Frontal cortex (tissue), 1 donor: ENCODE data around the gene STXBP1. TPM values are rescaled to one million over a fixed set of nuclear protein-coding genes. Genes with fewer than 3 reads are reported as not detected.

Experiments
- total RNA-seq: library from RNA; depleted of rRNA; stranded (reverse); fragments of >200 nt; gene quantifications from one replicate; pipeline ENCODE4 v1.2.3, GENCODE V29; 2014

The STXBP1 gene
- total RNA-seq, 1 donor from 2014 or later = 63.2 TPM

Other genes starting within 250 kb of the STXBP1 start
- gene SLC2A8, start 215.1 kb upstream of the STXBP1 start, total RNA-seq = 9.0 TPM
- gene ZNF79, start 187.9 kb upstream of the STXBP1 start, total RNA-seq = 12.2 TPM
- gene RPL12, start 160.9 kb upstream of the STXBP1 start, total RNA-seq = 717 TPM
- 23.6 TPM for gene LRSAM1, start 160.8 kb upstream of the STXBP1 start, total RNA-seq
- not detected for gene CFAP157, start 94.7 kb downstream of the STXBP1 start, total RNA-seq
- gene PTRH1, start 103.4 kb downstream of the STXBP1 start, total RNA-seq = 6.9 TPM
- gene TTC16, start 103.8 kb downstream of the STXBP1 start, total RNA-seq = not detected
- gene TOR2A, start 123.0 kb downstream of the STXBP1 start, total RNA-seq = 7.3 TPM
- gene SH2D3C, start 166.4 kb downstream of the STXBP1 start, total RNA-seq = 6.1 TPM
- gene CDK9, start 173.8 kb downstream of the STXBP1 start, total RNA-seq = 40.4 TPM
- gene FPGS, start 190.6 kb downstream of the STXBP1 start, total RNA-seq = 18.3 TPM
- gene ENG, start 242.4 kb downstream of the STXBP1 start, total RNA-seq = 0.82 TPM